SU-DHL-6 (cell line): Measurements from ENCODE around the gene HP1BP3.
A peak's percentile ranks its signal among the peaks of the same experiment; 100 is the strongest.

ENCODE experiments used
- H2AFZ ChIP-seq: fragments of 200-600 bp; sonication (generic); 2 replicates; pipeline ENCODE4 v1.6.1; 2014; ENCODE audit warnings: low read depth, mild to moderate bottlenecking, moderate library complexity, mixed read lengths, antibody characterized with exemption, low read length; ENCODE audit not compliant: severe bottlenecking
- H3F3A ChIP-seq: fragments of 200-600 bp; shearing (Covaris generic); 2 replicates; pipeline ENCODE4 v1.6.0; 2016; ENCODE audit warnings: antibody characterized with exemption, mild to moderate bottlenecking; ENCODE audit not compliant: insufficient read depth
- H3K27ac ChIP-seq: fragments of 200-600 bp; sonication (generic); 2 replicates; pipeline ENCODE4 v1.5.1; 2016; ENCODE audit warnings: low read depth, mild to moderate bottlenecking, low read length, moderate library complexity, mixed read lengths
- H3K27me3 ChIP-seq: fragments of 200-600 bp; sonication (generic), shearing (Covaris generic); 2 replicates; pipeline ENCODE4 v1.6.0; 2014; ENCODE audit warnings: mild to moderate bottlenecking, low read length
- H3K36me3 ChIP-seq: fragments of 200-600 bp; sonication (generic); 2 replicates; pipeline ENCODE4 v1.6.1; 2014; ENCODE audit warnings: mild to moderate bottlenecking, low read length, mixed read lengths
- H3K4me2 ChIP-seq: fragments of 300-600, 200-600 bp; shearing (Covaris generic), sonication (generic); 2 replicates; pipeline ENCODE4 v1.6.0; 2014; ENCODE audit warnings: low read length, low read depth, mild to moderate bottlenecking; ENCODE audit not compliant: poor library complexity, severe bottlenecking
- H3K4me3 ChIP-seq: fragments of 200-600 bp; sonication (generic); 2 replicates; pipeline ENCODE4 v1.5.1; 2014; ENCODE audit warnings: antibody characterized with exemption, low read length, mild to moderate bottlenecking, mixed read lengths; ENCODE audit not compliant: insufficient read depth, poor library complexity, severe bottlenecking
- H3K79me2 ChIP-seq: fragments of 200-600 bp; sonication (generic); 2 replicates; pipeline ENCODE4 v1.6.1; 2014; ENCODE audit warnings: mild to moderate bottlenecking, low read length, moderate library complexity; ENCODE audit not compliant: insufficient read depth
- H3K9ac ChIP-seq: fragments of 200-600 bp; sonication (generic); 2 replicates; pipeline ENCODE4 v1.7.0; 2014; ENCODE audit warnings: mild to moderate bottlenecking, low read length
- H3K9me2 ChIP-seq: fragments of 200-600 bp; sonication (generic); replicated peaks from 2 replicates; pipeline ENCODE4 v1.6.1; 2014; ENCODE audit warnings: low read length; ENCODE audit not compliant: insufficient read depth
- H3K9me3 ChIP-seq: fragments of 200-600 bp; sonication (generic); 2 replicates; pipeline ENCODE4 v1.6.1; 2014; ENCODE audit warnings: low read length, mixed read lengths; ENCODE audit not compliant: insufficient read depth
- H4K20me1 ChIP-seq: fragments of 200-600 bp; sonication (generic); 2 replicates; pipeline ENCODE4 v1.6.1; 2014; ENCODE audit warnings: low read depth, mild to moderate bottlenecking, antibody characterized with exemption, low read length, moderate library complexity, mixed read lengths
- EZH2phosphoT487 ChIP-seq: fragments of 200-600 bp; sonication (generic), shearing (Covaris generic); conservative IDR thresholded peaks from 2 replicates; pipeline ENCODE4 v1.6.1; 2018; ENCODE audit warnings: mild to moderate bottlenecking, antibody characterized with exemption, low read length, moderate library complexity, mixed read lengths
- TF ChIP-seq, protein P1 (sequence below): fragments of 200-600 bp; sonication (generic); IDR thresholded peaks from one replicate; pipeline ENCODE4 v1.5.1; 2017; ENCODE audit warnings: antibody characterized with exemption, mild to moderate bottlenecking, low read length, moderate library complexity; ENCODE audit not compliant: insufficient read depth, poor library complexity, severe bottlenecking

Gene HP1BP3

DNA sequence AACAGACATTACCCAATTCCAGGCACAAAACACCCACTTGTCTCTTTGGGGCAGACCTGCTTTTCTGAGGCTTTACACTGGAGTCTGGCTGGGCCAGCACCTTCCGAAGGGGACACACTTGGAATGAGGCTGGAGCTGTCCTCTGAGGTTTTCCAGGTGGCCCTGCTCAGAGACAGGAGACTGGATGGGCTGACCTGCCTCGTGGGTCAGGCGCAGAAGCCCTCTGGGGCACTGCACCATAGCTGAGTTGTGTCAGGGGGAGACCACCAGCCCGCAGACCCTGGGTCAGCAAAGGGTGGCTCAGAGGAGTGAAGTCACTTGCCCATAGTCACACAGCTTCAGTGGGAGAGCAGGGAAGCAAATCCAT lies 56.4 kb downstream of the HP1BP3 start:
- no peaks in the 10 kb centered on the region for H3K79me2 ChIP-seq
- H2AFZ ChIP-seq = no peak overlapping the region
- no peaks in the 10 kb centered on the region for H3K9me3 ChIP-seq
- H3K36me3 ChIP-seq = no peaks in the 10 kb centered on the region
- no peaks in the 10 kb centered on the region for H3K9me2 ChIP-seq
- H3F3A ChIP-seq = peaks cover 14% of the 10 kb centered on the region
- no peak for TF ChIP-seq EZH2phosphoT487
- TF ChIP-seq, protein P1, sequence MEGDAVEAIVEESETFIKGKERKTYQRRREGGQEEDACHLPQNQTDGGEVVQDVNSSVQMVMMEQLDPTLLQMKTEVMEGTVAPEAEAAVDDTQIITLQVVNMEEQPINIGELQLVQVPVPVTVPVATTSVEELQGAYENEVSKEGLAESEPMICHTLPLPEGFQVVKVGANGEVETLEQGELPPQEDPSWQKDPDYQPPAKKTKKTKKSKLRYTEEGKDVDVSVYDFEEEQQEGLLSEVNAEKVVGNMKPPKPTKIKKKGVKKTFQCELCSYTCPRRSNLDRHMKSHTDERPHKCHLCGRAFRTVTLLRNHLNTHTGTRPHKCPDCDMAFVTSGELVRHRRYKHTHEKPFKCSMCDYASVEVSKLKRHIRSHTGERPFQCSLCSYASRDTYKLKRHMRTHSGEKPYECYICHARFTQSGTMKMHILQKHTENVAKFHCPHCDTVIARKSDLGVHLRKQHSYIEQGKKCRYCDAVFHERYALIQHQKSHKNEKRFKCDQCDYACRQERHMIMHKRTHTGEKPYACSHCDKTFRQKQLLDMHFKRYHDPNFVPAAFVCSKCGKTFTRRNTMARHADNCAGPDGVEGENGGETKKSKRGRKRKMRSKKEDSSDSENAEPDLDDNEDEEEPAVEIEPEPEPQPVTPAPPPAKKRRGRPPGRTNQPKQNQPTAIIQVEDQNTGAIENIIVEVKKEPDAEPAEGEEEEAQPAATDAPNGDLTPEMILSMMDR = no peak
- H3K27me3 ChIP-seq = no peaks in the 10 kb centered on the region
- no peaks in the 10 kb centered on the region for H4K20me1 ChIP-seq
- H3K4me3 ChIP-seq = no peak overlapping the region
- peak overlapping the region; percentile 70 for H3K4me2 ChIP-seq
- H3K9ac ChIP-seq = no peak overlapping the region
- H3K27ac ChIP-seq = no peak overlapping the region

- Histone ChIP-seq H3K36me3 (no peaks in the 10 kb centered on the region), H4K20me1 (no peaks in the 10 kb centered on the region), H3K27me3 (no peaks in the 10 kb centered on the region), H3K4me3 (no peak overlapping the region), H3K79me2 (no peaks in the 10 kb centered on the region), H3K9me2 (no peaks in the 10 kb centered on the region), H3K9me3 (no peaks in the 10 kb centered on the region), H3K9ac (no peak overlapping the region), H3K4me2 (no peak overlapping the region), H3F3A (peaks cover 14% of the 10 kb centered on the region), H2AFZ (no peak overlapping the region), H3K27ac (no peak overlapping the region)
- TF ChIP-seq, protein P1 = no peak
- no peak for TF ChIP-seq EZH2phosphoT487
Measured at GRCh38 chr1:20729990-20730689, 57.0 kb downstream of the HP1BP3 start.

GRCh38 chr1:20729155-20729931 lies 57.8 kb downstream of the HP1BP3 start:
- Histone ChIP-seq H3F3A (peaks cover 14% of the 10 kb centered on the region), H3K9me3 (no peaks in the 10 kb centered on the region), H3K4me3 (no peak overlapping the region), H3K27ac (no peak overlapping the region), H3K4me2 (no peak overlapping the region), H4K20me1 (no peaks in the 10 kb centered on the region), H3K9ac (no peak overlapping the region), H3K36me3 (no peaks in the 10 kb centered on the region), H3K9me2 (no peaks in the 10 kb centered on the region), H3K27me3 (no peaks in the 10 kb centered on the region), H3K79me2 (no peaks in the 10 kb centered on the region), H2AFZ (no peak overlapping the region)
- TF ChIP-seq, protein P1 = no peak
- TF ChIP-seq EZH2phosphoT487 = no peak
